Renal cortical epithelial cell (primary cell): ENCODE data around the gene PIAS4. TPM values are rescaled to one million over a fixed set of nuclear protein-coding genes. Genes with fewer than 3 reads are reported as not detected.

ENCODE experiments used
- DNase-seq: peaks from one replicate; pipeline ENCODE4 v3.0.0-alpha.2; 2011; ENCODE audit warnings: low read depth
- total RNA-seq: library from RNA; depleted of rRNA; stranded (reverse); fragments of >200 nt; gene quantifications from 2 replicates; pipeline ENCODE4 v1.2.3, GENCODE V29; 2014

PIAS4 gene
- total RNA-seq, 1 donor from 2014 or later: 31.2 TPM

- no peak for DNase-seq
These were observed 52.5 kb downstream of the PIAS4 start for GRCh38 chr19:4059891-4060620.

- no peak for DNase-seq
These were observed 53.2 kb downstream of the PIAS4 start for GRCh38 chr19:4060621-4061177.

- DNase-seq: peak; percentile 42
These were observed 53.7 kb downstream of the PIAS4 start for GRCh38 chr19:4061178-4061682.

GRCh38 chr19:4061683-4062418 is 54.3 kb downstream of the PIAS4 start:
- no peak for DNase-seq

- no peak for DNase-seq
These were observed 55.2 kb downstream of the PIAS4 start for GRCh38 chr19:4062419-4063368.

- no peak for DNase-seq
These were observed 56.0 kb downstream of the PIAS4 start for GRCh38 chr19:4063369-4064148.

- DNase-seq: no peak
These were observed 56.6 kb downstream of the PIAS4 start for GRCh38 chr19:4064149-4064495.

- DNase-seq: no peak
These were observed 57.1 kb downstream of the PIAS4 start for GRCh38 chr19:4064496-4065260.

- DNase-seq: peak; percentile 85
These were observed 58.1 kb downstream of the PIAS4 start for GRCh38 chr19:4065430-4066175.

GRCh38 chr19:4066176-4066606 is 58.7 kb downstream of the PIAS4 start:
- DNase-seq: no peak

- no peak for DNase-seq
These were observed 59.3 kb downstream of the PIAS4 start, which contains the start of gene ZBTB7A for GRCh38 chr19:4066682-4067395. ZBTB7A (minus strand) TSS chr19:4066899; CDS start chr19:4055232, 11,667 bp downstream.

GRCh38 chr19:4067396-4068046 is 60.0 kb downstream of the PIAS4 start:
- no peak for DNase-seq

- no peak for DNase-seq
These were observed 60.8 kb downstream of the PIAS4 start for GRCh38 chr19:4068047-4068966.

GRCh38 chr19:4069331-4069959 is 61.9 kb downstream of the PIAS4 start:
- DNase-seq: no peak

- no peak for DNase-seq
These were observed 64.1 kb downstream of the PIAS4 start for GRCh38 chr19:4071610-4072009.

GRCh38 chr19:4075373-4075772 is 67.8 kb downstream of the PIAS4 start:
- no peak for DNase-seq

- DNase-seq: no peak
These were observed 69.5 kb downstream of the PIAS4 start for GRCh38 chr19:4077007-4077374.
